22Rv1 (cell line): ENCODE measurements around the gene DHCR24.

Experiments used
- CTCF ChIP-seq: fragments of 450-650 bp; IDR thresholded peaks from 2 replicates; pipeline ENCODE4 v1.5.1; 2017; ENCODE audit warnings: mild to moderate bottlenecking
- ZFX ChIP-seq: fragments of 450-650 bp; IDR thresholded peaks from 2 replicates; pipeline ENCODE4 v1.6.1; 2017; ENCODE audit warnings: antibody characterized with exemption, borderline replicate concordance

- no peak for TF ChIP-seq CTCF
- TF ChIP-seq ZFX: no peak
Measured at GRCh38 chr1:54869173-54869851, 17.7 kb downstream of the DHCR24 start.
